Neural cell (in vitro differentiated cells): ENCODE results near the gene FGD6. TPM values are rescaled to one million over a fixed set of nuclear protein-coding genes. Genes with fewer than 3 reads are reported as not detected.

Source experiments
- H2AFZ ChIP-seq: fragments of 200-600, 300-800 bp; sonication (generic), shearing (Covaris generic); 2 replicates; pipeline ENCODE4 v1.6.0; 2014; ENCODE audit warnings: low read depth, mild to moderate bottlenecking, antibody characterized with exemption, low read length, moderate library complexity
- H3F3A ChIP-seq: fragments of 200-600 bp; shearing (Covaris generic); 2 replicates; pipeline ENCODE4 v1.6.1; 2016; ENCODE audit warnings: mild to moderate bottlenecking, moderate library complexity, mixed read lengths, antibody characterized with exemption, low read length; ENCODE audit not compliant: insufficient read depth, poor library complexity, severe bottlenecking
- H3K27ac ChIP-seq: fragments of 200-600, 300-800 bp; sonication (generic), shearing (Covaris generic); 2 replicates; pipeline ENCODE4 v1.5.1; 2014; ENCODE audit warnings: mild to moderate bottlenecking, low read length, moderate library complexity
- H3K27me3 ChIP-seq: fragments of 300-800, 200-600 bp; sonication (generic), shearing (Covaris generic); 2 replicates; pipeline ENCODE4 v1.6.0; 2014; ENCODE audit warnings: mild to moderate bottlenecking, low read depth, low read length, moderate library complexity; ENCODE audit not compliant: insufficient read depth
- H3K36me3 ChIP-seq: fragments of 300-800, 200-600 bp; sonication (generic), shearing (Covaris generic); 2 replicates; pipeline ENCODE4 v1.5.1; 2014; ENCODE audit warnings: mild to moderate bottlenecking, antibody characterized with exemption, low read length, moderate library complexity; ENCODE audit not compliant: insufficient read depth
- H3K4me2 ChIP-seq: fragments of 300-800, 200-600 bp; sonication (generic), shearing (Covaris generic); 2 replicates; pipeline ENCODE4 v1.6.0; 2014; ENCODE audit warnings: mild to moderate bottlenecking, low read length
- H3K4me3 ChIP-seq: fragments of 300-800, 200-600 bp; sonication (generic), shearing (Covaris generic); 2 replicates; pipeline ENCODE4 v1.5.1; 2014; ENCODE audit warnings: mild to moderate bottlenecking, low read length, moderate library complexity
- H3K79me2 ChIP-seq: fragments of 200-600 bp; shearing (Covaris generic); replicated peaks from 2 replicates; pipeline ENCODE4 v1.6.0; 2014; ENCODE audit warnings: mild to moderate bottlenecking, low read length, moderate library complexity; ENCODE audit not compliant: insufficient read depth
- H3K9ac ChIP-seq: fragments of 300-800, 200-600 bp; sonication (generic), shearing (Covaris generic); 2 replicates; pipeline ENCODE4 v1.6.1; 2016; ENCODE audit warnings: mild to moderate bottlenecking, low read length, mixed read lengths
- H3K9me2 ChIP-seq: fragments of 200-600 bp; shearing (Covaris generic); 2 replicates; pipeline ENCODE4 v1.6.1; 2016; ENCODE audit warnings: mild to moderate bottlenecking, low read length, mixed read lengths; ENCODE audit not compliant: insufficient read depth
- H3K9me3 ChIP-seq: fragments of 200-600, 300-800 bp; sonication (generic), shearing (Covaris generic); 2 replicates; pipeline ENCODE4 v1.6.1; 2016; ENCODE audit warnings: mild to moderate bottlenecking, mixed run types, low read length, moderate library complexity, mixed read lengths
- H4K20me1 ChIP-seq: fragments of 200-600 bp; shearing (Covaris generic); 2 replicates; pipeline ENCODE4 v1.6.1; 2016; ENCODE audit warnings: mild to moderate bottlenecking, mixed run types; ENCODE audit not compliant: insufficient read depth
- CTCF ChIP-seq: fragments of 450-650 bp; IDR thresholded peaks from 2 replicates; pipeline ENCODE4 v1.5.1; 2014; ENCODE audit warnings: antibody characterized with exemption, mild to moderate bottlenecking, moderate library complexity; ENCODE audit not compliant: poor library complexity, severe bottlenecking
- EP300 ChIP-seq: fragments of 450-650 bp; conservative IDR thresholded peaks from 2 replicates; pipeline ENCODE4 v1.6.1; 2014; ENCODE audit warnings: antibody characterized with exemption, mild to moderate bottlenecking, moderate library complexity; ENCODE audit not compliant: poor library complexity, severe bottlenecking
- EZH2 ChIP-seq: fragments of 200-600, 300-800 bp; shearing (Covaris generic), sonication (generic); IDR thresholded peaks from 2 replicates; pipeline ENCODE4 v1.6.1; 2014; ENCODE audit warnings: antibody characterized with exemption, low read length, borderline replicate concordance, mild to moderate bottlenecking; ENCODE audit not compliant: insufficient read depth, poor library complexity, severe bottlenecking
- MXI1 ChIP-seq: fragments of 450-650 bp; conservative IDR thresholded peaks from 2 replicates; pipeline ENCODE4 v1.6.1; 2014; ENCODE audit warnings: antibody characterized with exemption, mild to moderate bottlenecking; ENCODE audit not compliant: poor library complexity, severe bottlenecking
- POLR2AphosphoS5 ChIP-seq: IDR thresholded peaks from 2 replicates; pipeline ENCODE4 v1.6.1; 2012
- RAD21 ChIP-seq: fragments of 450-650 bp; conservative IDR thresholded peaks from 2 replicates; pipeline ENCODE4 v1.6.1; 2014; ENCODE audit warnings: antibody characterized with exemption, mild to moderate bottlenecking, moderate library complexity
- REST ChIP-seq: IDR thresholded peaks from 2 replicates; pipeline ENCODE4 v1.6.1; 2012; ENCODE audit warnings: borderline replicate concordance
- SMC3 ChIP-seq: fragments of 450-650 bp; conservative IDR thresholded peaks from 2 replicates; pipeline ENCODE4 v1.6.1; 2014; ENCODE audit warnings: antibody characterized with exemption, mild to moderate bottlenecking, moderate library complexity; ENCODE audit not compliant: poor library complexity
- TAF1 ChIP-seq: IDR thresholded peaks from 2 replicates; pipeline ENCODE4 v1.6.1; 2012; ENCODE audit warnings: low read depth
- polyA plus RNA-seq: library from polyadenylated mRNA; depleted of rRNA; stranded (reverse); fragments of >200 nt; gene quantifications from 2 replicates; pipeline ENCODE4 v1.2.3, GENCODE V29; 2014

The FGD6 gene
- polyA plus RNA-seq, 1 donor from 2014 or later: 4.6 TPM

- Histone ChIP-seq H3K36me3 (no peaks in the 10 kb centered on the region), H3K27ac (no peak overlapping the region), H2AFZ (no peak overlapping the region), H4K20me1 (no peaks in the 10 kb centered on the region), H3K9ac (no peak overlapping the region), H3K4me2 (no peak overlapping the region), H3K9me2 (no peaks in the 10 kb centered on the region), H3K79me2 (no peaks in the 10 kb centered on the region), H3K27me3 (no peaks in the 10 kb centered on the region), H3F3A (no peaks in the 10 kb centered on the region), H3K9me3 (no peaks in the 10 kb centered on the region), H3K4me3 (no peak overlapping the region)
- TF ChIP-seq TAF1: no peak
These were observed 34.3 kb downstream of the FGD6 start for GRCh38 chr12:95182868-95183415.

GRCh38 chr12:95181103-95181502 is 36.2 kb downstream of the FGD6 start:
- H3K9me3 ChIP-seq: no peaks in the 10 kb centered on the region
- H3K9ac ChIP-seq: no peak overlapping the region
- H3K4me3 ChIP-seq: no peak overlapping the region
- no peak overlapping the region for H2AFZ ChIP-seq
- no peaks in the 10 kb centered on the region for H4K20me1 ChIP-seq
- H3K79me2 ChIP-seq: no peaks in the 10 kb centered on the region
- no peaks in the 10 kb centered on the region for H3K36me3 ChIP-seq
- H3K27ac ChIP-seq: no peak overlapping the region
- H3K27me3 ChIP-seq: no peaks in the 10 kb centered on the region
- no peaks in the 10 kb centered on the region for H3K9me2 ChIP-seq
- TF ChIP-seq REST (no peak), EP300 (no peak), POLR2AphosphoS5 (no peak), SMC3 (no peak), MXI1 (no peak), TAF1 (no peak), CTCF (no peak), EZH2 (no peak), RAD21 (no peak)
- no peaks in the 10 kb centered on the region for H3F3A ChIP-seq
- H3K4me2 ChIP-seq: no peak overlapping the region

GRCh38 chr12:95179011-95179410 is 38.3 kb downstream of the FGD6 start:
- Histone ChIP-seq H3F3A (no peaks in the 10 kb centered on the region), H3K4me2 (no peak overlapping the region), H3K36me3 (no peaks in the 10 kb centered on the region), H3K27ac (no peak overlapping the region), H3K9me2 (no peaks in the 10 kb centered on the region), H3K9me3 (no peaks in the 10 kb centered on the region), H2AFZ (no peak overlapping the region), H4K20me1 (no peaks in the 10 kb centered on the region), H3K79me2 (no peaks in the 10 kb centered on the region), H3K9ac (no peak overlapping the region), H3K4me3 (no peak overlapping the region), H3K27me3 (no peaks in the 10 kb centered on the region)
- TF ChIP-seq EZH2 (no peak), POLR2AphosphoS5 (no peak), CTCF (no peak), REST (no peak), EP300 (no peak), TAF1 (no peak), SMC3 (no peak), MXI1 (no peak), RAD21 (no peak)
